Thyroid gland (tissue), 4 donors: ENCODE data around the gene PKD1L1. TPM values are rescaled to one million over a fixed set of nuclear protein-coding genes. Genes with fewer than 3 reads are reported as not detected.

ENCODE experiments used
- DNase-seq, 2 donors: peaks; one replicate each; pipeline ENCODE4 v3.0.0-alpha.2; 2019
- H3K27ac ChIP-seq, 3 donors: fragments of 200-600 bp; sonication (generic); 1 replicate in 2 of 3; 2 replicates in 1 of 3; pipeline ENCODE4 v1.5.1; 2016 to 2019; ENCODE audit warnings: mild to moderate bottlenecking in 1 of 3, moderate library complexity in 1 of 3
- H3K27me3 ChIP-seq: fragments of 200-600 bp; sonication (generic); one replicate; pipeline ENCODE4 v1.5.1; 2019
- H3K36me3 ChIP-seq, 2 donors: fragments of 200-600 bp; sonication (generic); one replicate each; pipeline ENCODE4 v1.5.1; 2016 to 2019
- H3K4me1 ChIP-seq, 2 donors: fragments of 200-600 bp; sonication (generic); one replicate each; pipeline ENCODE4 v1.5.1; 2017 to 2019
- H3K4me3 ChIP-seq, 3 donors: fragments of 200-600 bp; sonication (generic); replicated peaks in 1 of 3; 1 replicate in 2 of 3; 2 replicates in 1 of 3; pipeline ENCODE4 v1.5.1; 2016; ENCODE audit warnings: mild to moderate bottlenecking in 1 of 3
- H3K9me3 ChIP-seq: fragments of 200-600 bp; sonication (generic); one replicate; pipeline ENCODE4 v1.5.1; 2017
- CTCF ChIP-seq, 6 experiments: fragments of 200-600 bp in 3 of 6; fragments of 450-650 bp in 3 of 6; sonication (generic) in 3 of 6; IDR thresholded peaks; one replicate each; pipeline ENCODE4 v1.5.1; 2016 to 2019; ENCODE audit warnings: antibody characterized with exemption in 6 of 6, mild to moderate bottlenecking in 2 of 6, inconsistent platforms in 1 of 6, moderate library complexity in 1 of 6
- POLR2A ChIP-seq, 2 donors: fragments of 450-650 bp; IDR thresholded peaks; one replicate each; pipeline ENCODE4 v1.6.1; 2017; ENCODE audit warnings: antibody characterized with exemption in 2 of 2, mild to moderate bottlenecking in 2 of 2, moderate library complexity in 1 of 2
- WGBS, 2 donors: methylation state at CpG; one replicate each; pipeline ENCODE4 v1.1.5; 2017; 5-methylcytosine and 5-hydroxymethylcytosine counted together
- intact Hi-C: fragments of 100-400 bp; cut with DNase I; formaldehyde crosslinking; loops from one replicate; pipeline ENCODE4 v1.15.1; 2023
- total RNA-seq, 4 donors: library from RNA; depleted of rRNA; stranded (reverse); fragments of >200 nt; gene quantifications; one replicate each; pipeline ENCODE4 v1.2.3, GENCODE V29; 2016

The PKD1L1 gene
- total RNA-seq, 4 donors from 2014 or later, result under 0.01 to 0.17 (median 0.14) TPM

GRCh38 chr7:47815867-47816266 is 132.4 kb downstream of the PKD1L1 start:
- no peak overlapping the region for H3K27ac ChIP-seq

DNA sequence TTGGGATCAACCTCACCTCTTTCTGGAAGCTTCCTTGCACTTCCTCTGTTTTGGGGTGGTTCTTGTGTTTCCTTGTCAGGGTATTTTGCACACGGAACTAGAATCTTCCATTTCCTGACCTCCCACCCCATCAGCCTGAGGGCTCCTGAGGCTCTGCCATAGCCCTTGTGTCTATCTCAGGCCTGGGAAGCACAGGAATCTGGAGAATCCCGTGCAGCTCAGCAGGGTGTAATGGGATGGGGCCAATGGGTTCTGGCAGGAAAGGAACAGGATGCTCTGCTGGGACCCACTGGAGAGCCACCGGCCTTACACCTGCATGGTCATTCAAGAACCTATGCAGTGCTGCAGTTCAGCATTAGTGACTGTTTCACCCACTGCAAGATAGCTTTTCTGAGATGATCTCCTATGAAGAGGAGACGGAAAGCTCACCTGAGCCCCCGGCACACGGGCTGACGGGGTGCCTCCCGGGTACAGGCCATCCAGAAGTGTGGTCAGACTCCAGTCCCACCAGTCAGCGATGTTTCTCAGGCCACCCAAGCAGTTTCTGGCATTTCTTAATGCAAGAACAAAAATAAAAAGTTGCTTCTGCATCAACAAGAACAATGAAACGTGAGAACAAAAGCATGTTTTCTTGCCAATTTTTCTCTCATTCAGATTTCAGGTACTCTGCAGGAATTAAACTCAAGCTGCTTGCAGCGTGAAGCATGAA is 133.2 kb downstream of the PKD1L1 start:
- Histone ChIP-seq H3K9me3 (no peaks in the 10 kb centered on the region), H3K27ac (no peak overlapping the region), H3K4me3 (no peak overlapping the region), H3K27me3 (no peaks in the 10 kb centered on the region), H3K36me3 (no peaks in the 10 kb centered on the region), H3K4me1 (no peaks in the 10 kb centered on the region)
- DNase-seq, result no peak
- WGBS, 2 donors, result 80% methylated on average over 11 of the region's 11 CpGs
- TF ChIP-seq POLR2A (IDR thresholded peaks at IDR 0.05), result no peak
- no peak for TF ChIP-seq CTCF (IDR thresholded peaks at IDR 0.05)
- intact Hi-C loops, result loop anchor here (5.0 kb wide), 2 partner anchors 378 to 548 kb away; no protein-coding TSS in a partner anchor

More at GRCh38 chr7:47815867-47816266, 132.4 kb downstream of the PKD1L1 start:
- intact Hi-C loops, result loop anchor here (5.0 kb wide), 2 partner anchors 379 to 549 kb away; no protein-coding TSS in a partner anchor
- no peak for DNase-seq
- no peaks in the 10 kb centered on the region for H3K27me3 ChIP-seq
- WGBS, 2 donors, result 91% methylated on average over 9 of the region's 9 CpGs
- TF ChIP-seq CTCF (IDR thresholded peaks at IDR 0.05), result no peak
- no peak for TF ChIP-seq POLR2A (IDR thresholded peaks at IDR 0.05)
- H3K4me3 ChIP-seq, result no peak overlapping the region
- no peaks in the 10 kb centered on the region for H3K4me1 ChIP-seq
- H3K36me3 ChIP-seq, result no peaks in the 10 kb centered on the region
- no peaks in the 10 kb centered on the region for H3K9me3 ChIP-seq

GRCh38 chr7:47813620-47814260 is 134.5 kb downstream of the PKD1L1 start:
- 84 to 85% methylated on average over 10 of the region's 10 CpGs for WGBS, 2 donors
- Histone ChIP-seq H3K4me1 (no peaks in the 10 kb centered on the region), H3K9me3 (no peaks in the 10 kb centered on the region), H3K27me3 (no peaks in the 10 kb centered on the region), H3K27ac (no peak overlapping the region), H3K4me3 (no peak overlapping the region), H3K36me3 (no peaks in the 10 kb centered on the region)
- TF ChIP-seq POLR2A (IDR thresholded peaks at IDR 0.05), result no peak
- no peak for TF ChIP-seq CTCF (IDR thresholded peaks at IDR 0.05)
- no peak for DNase-seq
- intact Hi-C loops, result no loop called here

GRCh38 chr7:47812429-47813136 is 135.7 kb downstream of the PKD1L1 start:
- Histone ChIP-seq H3K36me3 (no peaks in the 10 kb centered on the region), H3K27ac (no peak overlapping the region), H3K4me3 (no peak overlapping the region), H3K9me3 (no peaks in the 10 kb centered on the region), H3K4me1 (no peaks in the 10 kb centered on the region), H3K27me3 (no peaks in the 10 kb centered on the region)
- TF ChIP-seq CTCF (IDR thresholded peaks at IDR 0.05) (no peak), POLR2A (IDR thresholded peaks at IDR 0.05) (no peak)
- 91% methylated on average over 7 to 12 of the region's 16 CpGs for WGBS, 2 donors
- no peak for DNase-seq
- intact Hi-C loops, result no loop called here
